GM12878 (cell line): ENCODE measurements around the gene RETREG1. TPM values are rescaled to one million over a fixed set of nuclear protein-coding genes. Genes with fewer than 3 reads are reported as not detected.

ENCODE experiments used
- ATAC-seq: fragments of 200-7000 bp; cut with Tn5 transposase; 3 replicates; pipeline ENCODE4 v1.9.1; 2020; ENCODE audit warnings: mild to moderate bottlenecking, moderate library complexity
- BruUV-seq: library from RNA; stranded (reverse); fragments of 400-500 nt; replicated peaks from 2 replicates; lab custom pipeline; 2021; lab: Mats Ljungman, UMichigan
- CTCF ChIA-PET: fragments of 300-600 bp; sonication (Branson Sonifier 250); formaldehyde crosslinking; extraction: SDS; loops from one replicate; lab custom pipeline; 2021; ENCODE audit warnings: inconsistent platforms; lab: Yijun Ruan, JAX
- POLR2A ChIA-PET: fragments of 350-600 bp; formaldehyde crosslinking; extraction: SDS; loops from one replicate; lab custom pipeline; 2021; ENCODE audit warnings: inconsistent platforms; lab: Charles Lee
- RAD21 ChIA-PET: fragments of 300-600 bp; sonication (Branson Sonifier 250); formaldehyde crosslinking; loops from one replicate; lab custom pipeline; 2023; ENCODE audit warnings: antibody characterized with exemption; ENCODE audit not compliant: unreplicated experiment; lab: Charles Lee
- SMC1A ChIA-PET: fragments of 300-600 bp; sonication (Branson Sonifier 250); formaldehyde crosslinking; loops from one replicate; lab custom pipeline; 2023; ENCODE audit not compliant: unreplicated experiment, uncharacterized antibody; lab: Charles Lee
- DNase-seq: peaks from one replicate; pipeline ENCODE4 v3.0.0-alpha.2; 2011; ENCODE audit warnings: low read depth, low spot score
- FAIRE-seq: peaks from 3 replicates; lab custom pipeline; 2011; peaks lifted over from hg19 to GRCh38; lab: Jason Lieb, UNC
- H2AFZ ChIP-seq: 2 replicates; pipeline ENCODE4 v1.6.0; 2011; ENCODE audit warnings: low read depth, low read length, control low read depth; ENCODE audit not compliant: control insufficient read depth
- H3K27ac ChIP-seq: 2 replicates; pipeline ENCODE4 v1.5.1; 2011; ENCODE audit warnings: control low read depth; ENCODE audit not compliant: control insufficient read depth, insufficient read depth
- H3K27me3 ChIP-seq, 2 experiments: replicated peaks in 1 of 2; 2 replicates each; pipeline versions ENCODE4 v1.6.0 to v1.6.1; 2011; ENCODE audit warnings: low read length in 1 of 2; ENCODE audit not compliant: control insufficient read depth in 2 of 2, insufficient read depth in 2 of 2
- H3K36me3 ChIP-seq, 2 experiments: 2 replicates each; pipeline ENCODE4 v1.5.1; 2011; ENCODE audit warnings: low read length in 1 of 2; ENCODE audit not compliant: control insufficient read depth in 2 of 2, insufficient read depth in 2 of 2
- H3K4me1 ChIP-seq: 2 replicates; pipeline ENCODE4 v1.6.1; 2011; ENCODE audit warnings: mild to moderate bottlenecking, low read length, moderate library complexity, mixed read lengths; ENCODE audit not compliant: control insufficient read depth, insufficient read depth
- H3K4me2 ChIP-seq: 2 replicates; pipeline ENCODE4 v1.6.0; 2011; ENCODE audit warnings: control low read depth; ENCODE audit not compliant: control insufficient read depth, insufficient read depth
- H3K4me3 ChIP-seq: fragments of 200-600 bp; sonication (generic); 2 replicates; pipeline ENCODE4 v1.5.1; 2016
- H3K79me2 ChIP-seq: 2 replicates; pipeline ENCODE4 v1.6.0; 2011; ENCODE audit warnings: low read length; ENCODE audit not compliant: control insufficient read depth, insufficient read depth
- H3K9ac ChIP-seq: 2 replicates; pipeline ENCODE4 v1.8.0; 2011; ENCODE audit warnings: low read length, control low read depth, mixed read lengths; ENCODE audit not compliant: control insufficient read depth, insufficient read depth
- H3K9me3 ChIP-seq: replicated peaks from 3 replicates; pipeline ENCODE4 v1.5.1; 2011; ENCODE audit warnings: mild to moderate bottlenecking, low read length; ENCODE audit not compliant: control insufficient read depth, insufficient read depth
- H4K20me1 ChIP-seq: 2 replicates; pipeline ENCODE4 v1.6.0; 2011; ENCODE audit not compliant: control insufficient read depth, insufficient read depth
- BCL11A ChIP-seq: IDR thresholded peaks from 2 replicates; pipeline ENCODE4 v1.6.1; 2011; ENCODE audit warnings: low read depth, low read length
- DPF2 ChIP-seq: fragments of 450-650 bp; IDR thresholded peaks from 2 replicates; pipeline ENCODE4 v1.6.1; 2017; ENCODE audit warnings: mild to moderate bottlenecking
- IRF4 ChIP-seq: IDR thresholded peaks from 2 replicates; pipeline ENCODE4 v1.6.1; 2011; ENCODE audit warnings: low read depth, low read length
- KAT2A ChIP-seq: conservative IDR thresholded peaks from 2 replicates; pipeline ENCODE4 v1.6.1; 2011; ENCODE audit warnings: low read depth, low read length; ENCODE audit not compliant: control insufficient read depth
- KLF5 ChIP-seq: fragments of 450-650 bp; IDR thresholded peaks from 2 replicates; pipeline ENCODE4 v1.6.1; 2014; ENCODE audit warnings: mild to moderate bottlenecking; ENCODE audit not compliant: partially characterized antibody
- TBL1XR1 ChIP-seq: IDR thresholded peaks from 2 replicates; pipeline ENCODE4 v1.6.1; 2012; ENCODE audit warnings: low read depth, low read length, improper control_type of control experiment
- TCF12 ChIP-seq: IDR thresholded peaks from 2 replicates; pipeline ENCODE4 v1.6.1; 2011; ENCODE audit warnings: low read depth, mild to moderate bottlenecking, low read length
- WGBS: methylation state at CpG from one replicate; pipeline ENCODE4 v1.1.6; 2016; ENCODE audit warnings: low lambda C conversion rate; ENCODE audit not compliant: insufficient replicate concordance, insufficient coverage; ENCODE audit errors: missing lambda C conversion rate; 5-methylcytosine and 5-hydroxymethylcytosine counted together
- in situ Hi-C: fragments of 300-500 bp; cut with MboI; formaldehyde crosslinking; loops from 9 replicates; pipeline ENCODE4 v1.14.3; 2018; ENCODE audit warnings: mixed read lengths
- intact Hi-C: fragments of 100-400 bp; cut with micrococcal nuclease; formaldehyde crosslinking; loops from one replicate; pipeline ENCODE4 v1.14.2; 2022; ENCODE audit not compliant: unreplicated experiment
- polyA plus RNA-seq, 11 experiments: library from polyadenylated mRNA; depleted of rRNA in 4 of 11; unstranded in 6 of 11; stranded (reverse) in 5 of 11; fragments of >200 nt; fragmentation: Nextera tagmentation in 4 of 11; fragmentation: Illumina TruSeq in 1 of 11; extraction: Ambion mirVana in 4 of 11; extraction: Trizol in 1 of 11; gene quantifications; 1 replicate in 1 of 11; 2 replicates in 10 of 11; pipeline versions ENCODE4 v1.2.1 to v1.2.3, GENCODE V29; 2011 to 2016; ENCODE audit warnings: inconsistent platforms in 2 of 11, missing spikeins in 2 of 11, low read depth in 1 of 11
- total RNA-seq, 4 experiments: library from RNA; depleted of rRNA in 3 of 4; stranded (reverse); fragments of >200 nt in 3 of 4; fragmentation: Illumina TruSeq in 1 of 4; extraction: Trizol in 1 of 4; gene quantifications; 2 replicates each; pipeline versions ENCODE4 v1.2.1 to v1.2.3, GENCODE V29; 2013 to 2021
- TF ChIP-seq, protein P1 (sequence below): IDR thresholded peaks from 2 replicates; pipeline ENCODE4 v1.6.1; 2012; ENCODE audit warnings: mild to moderate bottlenecking, low read depth, low read length
- TF ChIP-seq, protein P2 (sequence below): fragments of 450-650 bp; IDR thresholded peaks from 2 replicates; pipeline ENCODE4 v1.6.1; 2016; ENCODE audit warnings: mild to moderate bottlenecking, moderate library complexity, borderline replicate concordance
- TF ChIP-seq, protein P3 (sequence below): IDR thresholded peaks from 2 replicates; pipeline ENCODE4 v1.6.1; 2012; ENCODE audit warnings: low read length, inconsistent platforms

The RETREG1 gene
- total and polyA plus RNA-seq, 10 of the 15 experiments (the other 5 are each of a cell fraction or from before 2014, with no cell fraction given): 3.9 to 8.9 (median 6.4) TPM

DNA sequence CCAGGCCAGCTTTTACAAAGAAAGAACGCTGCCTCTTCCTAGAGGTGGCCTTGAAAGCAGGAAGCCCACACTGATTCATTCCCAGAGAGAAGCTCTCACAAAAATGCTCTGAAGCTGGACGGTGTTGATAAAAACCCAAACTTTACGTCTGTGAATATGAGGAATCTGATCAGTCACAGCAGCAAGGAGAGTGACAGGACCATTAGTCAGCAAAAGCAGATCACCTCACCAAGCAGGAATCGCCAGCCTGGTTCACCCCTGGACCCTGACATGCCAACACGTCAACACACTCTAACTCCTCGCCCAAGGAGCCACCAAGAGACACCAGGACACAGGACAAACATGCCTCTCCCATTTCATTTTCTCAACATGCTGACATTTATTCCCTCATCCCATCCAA is 80.6 kb downstream of the RETREG1 start:
- no peak for TF ChIP-seq BCL11A
- TF ChIP-seq KLF5: no peak
- TF ChIP-seq TCF12: no peak
- no peak for TF ChIP-seq KAT2A
- TF ChIP-seq IRF4: no peak
- no peak for TF ChIP-seq DPF2
- TF ChIP-seq, protein P1, sequence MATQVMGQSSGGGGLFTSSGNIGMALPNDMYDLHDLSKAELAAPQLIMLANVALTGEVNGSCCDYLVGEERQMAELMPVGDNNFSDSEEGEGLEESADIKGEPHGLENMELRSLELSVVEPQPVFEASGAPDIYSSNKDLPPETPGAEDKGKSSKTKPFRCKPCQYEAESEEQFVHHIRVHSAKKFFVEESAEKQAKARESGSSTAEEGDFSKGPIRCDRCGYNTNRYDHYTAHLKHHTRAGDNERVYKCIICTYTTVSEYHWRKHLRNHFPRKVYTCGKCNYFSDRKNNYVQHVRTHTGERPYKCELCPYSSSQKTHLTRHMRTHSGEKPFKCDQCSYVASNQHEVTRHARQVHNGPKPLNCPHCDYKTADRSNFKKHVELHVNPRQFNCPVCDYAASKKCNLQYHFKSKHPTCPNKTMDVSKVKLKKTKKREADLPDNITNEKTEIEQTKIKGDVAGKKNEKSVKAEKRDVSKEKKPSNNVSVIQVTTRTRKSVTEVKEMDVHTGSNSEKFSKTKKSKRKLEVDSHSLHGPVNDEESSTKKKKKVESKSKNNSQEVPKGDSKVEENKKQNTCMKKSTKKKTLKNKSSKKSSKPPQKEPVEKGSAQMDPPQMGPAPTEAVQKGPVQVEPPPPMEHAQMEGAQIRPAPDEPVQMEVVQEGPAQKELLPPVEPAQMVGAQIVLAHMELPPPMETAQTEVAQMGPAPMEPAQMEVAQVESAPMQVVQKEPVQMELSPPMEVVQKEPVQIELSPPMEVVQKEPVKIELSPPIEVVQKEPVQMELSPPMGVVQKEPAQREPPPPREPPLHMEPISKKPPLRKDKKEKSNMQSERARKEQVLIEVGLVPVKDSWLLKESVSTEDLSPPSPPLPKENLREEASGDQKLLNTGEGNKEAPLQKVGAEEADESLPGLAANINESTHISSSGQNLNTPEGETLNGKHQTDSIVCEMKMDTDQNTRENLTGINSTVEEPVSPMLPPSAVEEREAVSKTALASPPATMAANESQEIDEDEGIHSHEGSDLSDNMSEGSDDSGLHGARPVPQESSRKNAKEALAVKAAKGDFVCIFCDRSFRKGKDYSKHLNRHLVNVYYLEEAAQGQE: no peak
- TF ChIP-seq, protein P2, sequence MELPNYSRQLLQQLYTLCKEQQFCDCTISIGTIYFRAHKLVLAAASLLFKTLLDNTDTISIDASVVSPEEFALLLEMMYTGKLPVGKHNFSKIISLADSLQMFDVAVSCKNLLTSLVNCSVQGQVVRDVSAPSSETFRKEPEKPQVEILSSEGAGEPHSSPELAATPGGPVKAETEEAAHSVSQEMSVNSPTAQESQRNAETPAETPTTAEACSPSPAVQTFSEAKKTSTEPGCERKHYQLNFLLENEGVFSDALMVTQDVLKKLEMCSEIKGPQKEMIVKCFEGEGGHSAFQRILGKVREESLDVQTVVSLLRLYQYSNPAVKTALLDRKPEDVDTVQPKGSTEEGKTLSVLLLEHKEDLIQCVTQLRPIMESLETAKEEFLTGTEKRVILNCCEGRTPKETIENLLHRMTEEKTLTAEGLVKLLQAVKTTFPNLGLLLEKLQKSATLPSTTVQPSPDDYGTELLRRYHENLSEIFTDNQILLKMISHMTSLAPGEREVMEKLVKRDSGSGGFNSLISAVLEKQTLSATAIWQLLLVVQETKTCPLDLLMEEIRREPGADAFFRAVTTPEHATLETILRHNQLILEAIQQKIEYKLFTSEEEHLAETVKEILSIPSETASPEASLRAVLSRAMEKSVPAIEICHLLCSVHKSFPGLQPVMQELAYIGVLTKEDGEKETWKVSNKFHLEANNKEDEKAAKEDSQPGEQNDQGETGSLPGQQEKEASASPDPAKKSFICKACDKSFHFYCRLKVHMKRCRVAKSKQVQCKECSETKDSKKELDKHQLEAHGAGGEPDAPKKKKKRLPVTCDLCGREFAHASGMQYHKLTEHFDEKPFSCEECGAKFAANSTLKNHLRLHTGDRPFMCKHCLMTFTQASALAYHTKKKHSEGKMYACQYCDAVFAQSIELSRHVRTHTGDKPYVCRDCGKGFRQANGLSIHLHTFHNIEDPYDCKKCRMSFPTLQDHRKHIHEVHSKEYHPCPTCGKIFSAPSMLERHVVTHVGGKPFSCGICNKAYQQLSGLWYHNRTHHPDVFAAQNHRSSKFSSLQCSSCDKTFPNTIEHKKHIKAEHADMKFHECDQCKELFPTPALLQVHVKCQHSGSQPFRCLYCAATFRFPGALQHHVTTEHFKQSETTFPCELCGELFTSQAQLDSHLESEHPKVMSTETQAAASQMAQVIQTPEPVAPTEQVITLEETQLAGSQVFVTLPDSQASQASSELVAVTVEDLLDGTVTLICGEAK: no peak
- TF ChIP-seq, protein P3, sequence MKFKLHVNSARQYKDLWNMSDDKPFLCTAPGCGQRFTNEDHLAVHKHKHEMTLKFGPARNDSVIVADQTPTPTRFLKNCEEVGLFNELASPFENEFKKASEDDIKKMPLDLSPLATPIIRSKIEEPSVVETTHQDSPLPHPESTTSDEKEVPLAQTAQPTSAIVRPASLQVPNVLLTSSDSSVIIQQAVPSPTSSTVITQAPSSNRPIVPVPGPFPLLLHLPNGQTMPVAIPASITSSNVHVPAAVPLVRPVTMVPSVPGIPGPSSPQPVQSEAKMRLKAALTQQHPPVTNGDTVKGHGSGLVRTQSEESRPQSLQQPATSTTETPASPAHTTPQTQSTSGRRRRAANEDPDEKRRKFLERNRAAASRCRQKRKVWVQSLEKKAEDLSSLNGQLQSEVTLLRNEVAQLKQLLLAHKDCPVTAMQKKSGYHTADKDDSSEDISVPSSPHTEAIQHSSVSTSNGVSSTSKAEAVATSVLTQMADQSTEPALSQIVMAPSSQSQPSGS: no peak
- TF ChIP-seq TBL1XR1: no peak
- CTCF ChIA-PET: interaction anchor here (2.0 kb wide), 1 partner anchor 13 kb away, joined by 5 read pairs; no protein-coding TSS in a partner anchor
- WGBS: 24% methylated on average over 6 of the region's 6 CpGs

More for the DNA sequence above, 80.6 kb downstream of the RETREG1 start:
- Histone ChIP-seq H3K36me3 (no peaks in the 10 kb centered on the region), H3K9me3 (no peaks in the 10 kb centered on the region), H3K4me3 (no peak overlapping the region), H3K4me1 (no peaks in the 10 kb centered on the region), H4K20me1 (no peaks in the 10 kb centered on the region), H3K27ac (no peak overlapping the region), H2AFZ (no peak overlapping the region), H3K27me3 (no peaks in the 10 kb centered on the region; a peak in 1 of 4 replicates), H3K9ac (no peak overlapping the region), H3K79me2 (no peaks in the 10 kb centered on the region), H3K4me2 (no peak overlapping the region)
- ChIA-PET RAD21 (no interaction called here), POLR2A (no interaction called here), SMC1A (no interaction called here)
- intact Hi-C loops (no loop called here), in situ Hi-C loops (no loop called here)
- ATAC-seq (no peak), DNase-seq (no peak), FAIRE-seq (no peak)
- no TSS peak for BruUV-seq
